ENCODE measurements around the gene ASCC3.

The ASCC3 gene

DNA sequence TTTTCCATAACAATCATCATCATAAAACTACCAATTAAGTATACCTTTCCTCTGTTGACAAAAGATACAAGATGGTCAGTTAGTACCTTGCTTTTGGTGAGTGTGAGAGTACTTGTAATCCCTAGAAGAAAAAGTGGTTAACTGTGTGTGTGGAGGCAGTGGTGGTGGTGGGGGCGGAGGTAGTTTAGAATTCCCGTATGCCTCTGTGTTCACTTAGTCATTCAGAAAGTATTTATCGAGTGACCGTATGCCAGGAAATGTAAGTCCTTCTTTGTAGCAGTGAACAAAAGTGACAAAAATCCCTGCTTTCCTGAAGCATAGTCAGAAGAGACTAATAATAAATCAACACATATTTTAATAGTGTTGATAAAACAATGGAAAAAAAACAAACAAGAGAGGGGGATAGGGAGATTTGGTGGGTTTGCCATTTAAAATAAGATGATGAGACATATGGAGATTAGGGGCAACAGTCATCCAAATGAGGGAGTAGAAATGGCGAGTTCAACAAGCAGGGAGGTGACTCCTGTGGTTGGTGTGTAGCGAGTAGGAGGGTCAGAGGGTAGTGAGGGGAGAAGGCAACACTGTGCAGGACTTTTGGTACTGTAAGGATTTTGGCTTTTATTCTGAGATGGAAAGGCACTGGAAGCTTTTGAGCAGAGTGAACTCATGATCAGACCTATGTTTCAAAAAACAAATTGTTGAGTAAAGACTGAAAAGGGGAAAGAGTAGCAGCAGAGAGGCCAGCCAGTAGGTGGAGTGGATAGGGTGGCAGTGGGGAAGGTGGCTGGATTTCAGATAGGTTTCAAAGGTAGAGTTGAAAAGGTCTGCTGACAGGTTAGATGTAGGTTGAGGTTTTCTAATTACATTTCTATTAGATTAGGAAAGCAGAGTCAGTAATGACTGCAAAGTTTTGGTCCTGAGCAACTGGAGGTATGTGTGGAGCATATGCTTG, 376.1 kb downstream of the ASCC3 start:
- DNase-seq (ENCODE audit: low spot score) (peak; percentile 50), FAIRE-seq (no peak)

DNA sequence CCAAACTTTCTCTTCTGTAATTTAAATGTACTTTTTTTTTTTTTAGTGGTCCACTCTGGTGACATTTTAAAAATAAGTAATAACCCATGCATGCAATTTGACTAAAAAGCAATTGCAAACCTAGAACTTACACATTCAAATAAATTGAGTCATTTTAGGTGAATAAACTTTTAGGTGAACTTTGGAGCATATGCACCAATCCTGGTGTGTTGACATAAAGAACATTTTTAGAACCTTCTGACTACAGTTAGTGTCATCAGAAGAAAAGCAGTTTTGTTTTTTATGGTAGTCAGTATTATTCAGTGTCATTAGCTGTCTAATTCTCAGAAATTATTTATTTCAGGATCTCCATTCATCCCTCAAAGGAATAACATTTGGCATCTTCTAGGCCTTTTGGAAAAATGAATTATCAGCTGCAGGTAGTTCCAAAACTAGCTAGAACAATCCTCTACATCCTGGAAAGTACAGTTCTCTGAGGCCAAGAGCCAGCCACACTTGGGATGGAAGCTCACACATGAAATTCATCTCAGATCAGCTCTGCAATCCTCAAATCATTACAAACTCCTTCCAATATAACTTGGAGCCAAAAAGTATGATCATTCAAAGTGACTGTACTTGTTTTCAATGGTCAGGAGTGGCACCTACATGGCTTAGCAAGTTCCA, 378.0 kb downstream of the ASCC3 start:
- DNase-seq (ENCODE audit: low spot score) (no peak), FAIRE-seq (no peak)

DNA sequence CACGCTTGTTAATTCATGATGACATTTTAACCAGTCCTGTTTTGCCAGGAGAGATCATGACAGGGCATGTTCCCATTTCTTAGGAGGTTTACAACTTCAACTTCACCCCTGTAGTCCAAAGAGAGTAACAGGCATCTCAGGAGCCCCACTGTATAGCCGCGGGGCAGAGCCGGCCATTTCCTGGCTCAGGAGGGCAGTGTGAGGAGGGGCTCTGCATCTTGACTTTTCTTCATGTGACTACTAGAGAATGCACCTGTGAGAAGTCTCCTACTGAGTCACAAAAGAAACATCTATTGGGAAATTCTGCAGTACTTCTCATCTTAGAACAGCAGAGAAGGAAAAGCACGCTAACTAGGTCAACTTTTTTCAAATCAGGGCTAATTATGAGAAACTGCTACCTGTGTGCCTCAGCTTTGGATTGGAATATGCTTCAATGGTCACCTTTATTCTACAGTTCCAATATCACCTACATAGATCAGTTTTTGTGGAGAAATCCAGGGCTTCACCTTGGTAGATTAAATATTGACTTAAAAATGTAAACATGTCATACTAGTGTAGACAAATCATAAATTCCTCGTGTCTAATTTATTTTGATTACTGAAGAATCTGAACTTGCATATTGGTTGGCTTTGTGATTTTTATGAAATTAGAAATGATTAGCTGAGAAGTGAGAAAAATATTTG, 387.8 kb downstream of the ASCC3 start:
- DNase-seq (ENCODE audit: low spot score) (no peak), FAIRE-seq (no peak)

DNA sequence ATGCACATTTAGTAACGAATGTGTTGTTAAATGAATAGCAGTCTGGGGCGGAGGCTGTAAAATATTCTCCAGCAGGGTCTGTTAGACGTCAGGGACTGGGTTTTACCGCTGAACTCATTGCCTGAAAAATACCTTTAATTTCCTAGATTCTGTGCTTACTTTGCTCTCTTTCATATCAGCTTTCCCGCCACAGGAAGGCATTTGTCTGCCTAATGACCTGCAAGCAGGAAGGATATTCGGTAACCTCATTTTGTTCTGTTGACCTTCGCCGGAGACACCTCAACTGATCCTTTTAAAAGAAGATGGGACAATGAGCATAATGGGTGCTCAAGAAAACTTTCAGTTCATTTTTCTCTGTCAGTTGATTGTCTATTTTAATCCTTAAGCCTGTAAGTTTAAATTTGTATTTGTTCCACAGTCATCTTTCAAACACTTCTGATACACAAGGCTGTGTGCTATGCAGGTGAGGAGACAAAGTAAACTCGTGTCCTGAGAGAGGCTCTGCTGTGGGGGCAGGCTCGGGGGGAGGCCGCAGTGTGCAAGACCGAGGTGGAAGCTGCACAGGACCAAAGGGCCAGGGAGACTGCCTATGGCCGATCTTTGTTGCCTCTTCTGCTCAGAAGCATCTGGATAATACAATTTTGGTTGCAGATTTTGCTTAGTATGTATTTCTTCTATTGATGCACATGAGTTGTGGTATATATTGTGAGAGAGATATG, 389.0 kb downstream of the ASCC3 start:
- FAIRE-seq (no peak), DNase-seq (ENCODE audit: low spot score) (no peak)

DNA sequence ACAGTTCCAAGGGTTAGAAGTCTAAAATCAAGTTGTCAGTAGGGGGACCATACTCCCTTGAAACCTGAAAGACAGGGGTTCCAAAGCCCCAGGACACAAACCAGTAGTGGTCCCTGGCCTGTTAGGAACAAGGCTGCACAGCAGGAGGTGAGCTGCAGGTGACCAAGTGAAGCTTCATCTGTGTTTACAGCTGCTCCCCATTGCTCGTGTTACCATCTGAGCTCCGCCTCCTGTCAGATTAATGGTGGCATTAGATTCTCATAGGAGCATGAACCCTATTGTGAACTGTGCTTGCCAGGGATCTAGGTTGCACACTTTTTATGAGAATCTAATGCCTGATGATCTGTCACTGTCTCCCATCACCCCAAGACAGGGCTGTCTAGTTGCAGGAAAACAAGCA, 391.1 kb downstream of the ASCC3 start:
- FAIRE-seq (no peak), DNase-seq (ENCODE audit: low spot score) (no peak)

DNA sequence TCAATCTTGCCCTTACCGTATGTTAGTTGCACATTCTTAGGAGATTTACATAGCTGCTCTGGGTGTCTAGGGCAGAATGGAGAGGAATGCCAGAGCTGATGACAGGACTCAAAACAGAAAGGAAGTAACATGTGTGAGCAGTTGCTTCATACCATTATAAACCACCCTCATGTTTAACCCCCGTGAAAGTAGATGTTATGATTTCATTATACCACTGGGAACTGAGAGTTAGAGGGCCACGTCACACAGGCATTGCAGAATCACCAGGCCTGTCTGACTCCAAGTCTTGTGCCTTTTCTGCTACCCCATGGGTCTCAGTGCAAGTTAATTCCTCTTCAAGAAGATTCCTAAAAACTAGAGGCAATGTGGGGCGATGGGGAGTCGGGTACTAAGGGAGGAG, 392.9 kb downstream of the ASCC3 start:
- no peak for FAIRE-seq
- DNase-seq (ENCODE audit: low spot score), result no peak

DNA sequence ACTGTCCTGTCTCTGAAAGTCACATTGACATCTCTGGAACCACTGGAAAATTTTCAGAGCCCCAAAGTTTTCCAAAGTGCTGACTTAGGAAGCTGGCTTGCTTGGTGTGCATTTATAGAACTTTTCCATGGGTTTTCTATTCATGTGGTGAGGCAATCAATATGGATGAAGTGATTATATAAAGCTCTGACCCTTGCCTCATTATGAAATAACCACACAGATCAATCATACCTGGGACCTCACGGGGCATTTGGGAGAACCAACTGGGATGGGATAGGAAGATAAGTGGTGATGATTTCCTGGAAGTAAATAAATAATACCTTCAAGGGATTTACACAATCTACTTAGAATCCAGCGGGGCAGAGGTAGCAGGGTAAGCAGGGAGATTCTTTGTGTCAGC, 393.5 kb downstream of the ASCC3 start:
- FAIRE-seq (no peak), DNase-seq (ENCODE audit: low spot score) (no peak)

DNA sequence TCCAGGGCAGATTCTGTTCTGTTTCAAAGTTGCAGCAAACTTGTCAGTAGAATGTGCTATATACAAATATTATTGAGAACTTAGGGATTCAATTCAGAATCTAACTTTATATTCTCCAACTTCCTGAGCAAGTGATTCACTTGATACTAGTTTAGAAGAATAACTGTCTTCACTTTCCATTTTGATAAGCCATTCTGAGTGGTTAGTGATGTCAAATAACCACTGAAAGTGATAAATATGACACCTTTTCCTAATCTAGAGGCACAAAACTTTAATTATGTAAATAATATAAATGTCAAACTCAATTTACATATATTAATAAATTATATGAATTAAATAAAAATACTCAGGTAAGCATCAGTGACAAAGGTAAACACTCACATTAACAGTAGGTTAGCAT, 395.9 kb downstream of the ASCC3 start:
- FAIRE-seq, result no peak
- DNase-seq (ENCODE audit: low spot score), result no peak

DNA sequence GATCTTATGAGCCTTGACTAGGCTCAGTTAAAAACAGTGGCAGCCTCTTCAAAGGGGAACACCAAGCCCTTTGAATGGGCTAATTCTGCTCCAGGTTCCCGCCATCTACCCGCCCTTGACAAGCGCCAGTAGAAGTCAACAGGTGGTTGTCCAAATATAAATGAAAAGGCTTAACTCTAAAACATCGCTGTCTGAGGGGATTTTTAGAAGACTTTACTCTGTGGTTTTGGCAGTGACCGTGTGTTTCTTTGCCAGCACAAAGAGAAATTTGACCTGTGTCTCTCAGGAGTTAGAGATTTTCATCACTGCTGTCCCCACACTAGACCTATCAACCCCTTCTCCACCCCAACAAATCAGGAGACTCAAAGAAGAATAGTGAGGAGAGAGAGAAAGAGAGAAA, 396.7 kb downstream of the ASCC3 start:
- FAIRE-seq (no peak), DNase-seq (ENCODE audit: low spot score) (no peak)

DNA sequence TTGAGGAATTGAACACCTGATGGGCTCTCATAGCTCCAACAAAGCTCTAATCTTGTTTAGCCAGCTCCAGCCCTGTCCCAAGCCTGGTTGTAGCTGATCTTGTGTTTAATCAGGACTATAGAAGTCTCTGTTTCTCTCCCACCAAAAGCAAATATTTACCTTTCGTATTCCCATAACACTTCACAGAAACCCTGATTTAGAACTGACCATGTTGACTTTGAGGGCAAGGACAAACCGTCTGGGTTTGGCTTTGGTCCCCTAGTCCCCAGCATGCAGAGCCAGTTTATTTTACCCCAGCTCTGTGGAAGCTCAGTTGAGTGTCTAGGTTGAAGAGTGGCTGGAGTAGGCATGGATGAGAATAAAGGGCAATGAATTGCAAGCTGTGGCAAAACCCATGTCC, 398.4 kb downstream of the ASCC3 start:
- no peak for FAIRE-seq
- no peak for DNase-seq (ENCODE audit: low spot score)

DNA sequence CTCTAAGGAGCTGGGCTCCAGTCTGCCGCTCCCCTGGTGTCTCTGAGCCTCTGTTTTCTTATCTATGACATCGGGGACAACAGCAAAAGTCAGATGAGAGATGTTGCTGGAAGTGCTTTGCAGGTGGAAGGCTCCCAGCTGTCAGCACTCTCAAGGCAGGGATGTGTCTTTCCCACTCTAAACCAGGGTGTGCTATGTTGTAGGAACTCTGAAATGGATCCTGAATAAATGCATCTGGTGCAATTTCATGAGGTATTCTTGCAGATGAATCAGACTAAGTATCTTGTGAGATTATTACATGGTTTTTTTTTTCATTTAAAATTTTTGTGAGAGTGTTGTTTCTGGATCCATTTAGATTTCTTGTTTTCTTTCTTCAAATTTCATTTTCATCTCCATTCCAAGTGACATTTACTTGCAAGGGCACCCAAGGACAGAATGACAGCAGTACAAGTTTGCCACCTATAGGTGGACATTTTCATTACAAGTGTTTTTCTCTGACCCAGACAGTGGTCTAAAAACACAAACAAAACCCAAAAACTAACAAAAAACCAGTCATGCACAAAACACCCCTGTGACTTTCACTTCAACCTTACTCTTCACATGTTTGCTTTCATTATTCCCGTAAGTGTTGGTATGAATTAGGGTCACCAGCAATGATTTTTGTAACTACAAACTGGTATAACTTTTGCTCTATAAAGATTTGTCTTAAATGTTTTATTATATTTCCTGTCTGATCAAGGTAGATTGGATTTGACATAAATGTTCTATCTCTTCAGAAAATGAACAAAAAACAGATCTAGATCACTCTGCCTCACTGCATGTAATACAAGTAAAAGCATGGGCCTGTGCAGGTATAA, 401.7 kb downstream of the ASCC3 start:
- FAIRE-seq (no peak), DNase-seq (ENCODE audit: low spot score) (peak; percentile 17)

DNA sequence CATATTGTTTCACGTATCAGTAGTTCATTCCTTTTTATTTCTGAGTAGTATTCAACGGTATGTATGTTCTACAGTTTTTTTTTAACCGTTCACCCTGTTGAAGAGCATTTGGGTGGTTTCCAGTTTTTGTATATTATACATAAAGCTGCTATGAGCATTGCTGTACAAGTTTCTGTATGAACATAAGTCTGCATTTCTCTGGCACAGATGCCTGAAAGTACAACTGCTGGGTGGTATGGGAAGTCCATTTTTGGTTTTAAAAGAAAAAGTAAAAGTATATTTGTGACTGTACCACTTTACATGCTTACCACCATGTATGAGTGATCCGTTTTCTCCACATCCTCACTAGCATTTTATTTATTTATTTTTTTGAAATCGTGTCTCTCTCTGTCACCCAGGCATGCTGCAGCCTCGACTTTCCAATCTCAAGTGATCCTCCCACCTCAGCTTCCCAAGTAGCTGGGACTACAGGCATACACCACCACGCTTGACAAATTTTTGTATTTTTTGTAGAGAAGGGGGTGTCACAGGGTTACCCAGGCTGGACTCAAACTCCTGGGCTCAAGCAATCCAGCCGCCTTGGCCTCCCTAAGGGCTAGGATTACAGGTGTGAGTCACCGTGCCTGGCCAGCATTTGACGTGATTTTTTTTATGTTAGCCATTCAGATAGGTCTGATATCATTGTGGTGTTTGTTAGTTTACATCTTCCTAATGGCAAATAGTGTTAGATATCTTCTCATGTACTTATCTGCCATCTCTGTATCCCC, 405.4 kb downstream of the ASCC3 start:
- DNase-seq (ENCODE audit: low spot score) (no peak), FAIRE-seq (no peak)

DNA sequence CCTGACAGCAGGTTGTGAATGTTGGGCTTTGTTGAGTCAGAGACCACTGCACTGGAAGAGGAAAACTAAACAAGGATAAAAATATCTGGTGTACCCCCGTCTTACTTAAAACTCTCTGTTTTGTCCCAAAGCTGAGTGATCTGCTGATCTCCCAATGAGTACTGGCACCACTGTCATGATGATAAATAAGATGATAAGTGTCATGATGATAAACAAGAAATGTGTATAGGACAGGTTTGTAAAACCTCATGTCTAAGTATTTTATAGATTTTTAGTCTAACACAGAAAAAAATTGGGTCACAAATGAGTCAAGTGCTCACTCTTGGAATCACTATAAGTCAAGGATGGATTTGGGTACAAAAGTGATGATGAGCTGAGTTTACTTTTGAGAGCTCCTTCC, 407.9 kb downstream of the ASCC3 start:
- FAIRE-seq (no peak), DNase-seq (ENCODE audit: low spot score) (no peak)

DNA sequence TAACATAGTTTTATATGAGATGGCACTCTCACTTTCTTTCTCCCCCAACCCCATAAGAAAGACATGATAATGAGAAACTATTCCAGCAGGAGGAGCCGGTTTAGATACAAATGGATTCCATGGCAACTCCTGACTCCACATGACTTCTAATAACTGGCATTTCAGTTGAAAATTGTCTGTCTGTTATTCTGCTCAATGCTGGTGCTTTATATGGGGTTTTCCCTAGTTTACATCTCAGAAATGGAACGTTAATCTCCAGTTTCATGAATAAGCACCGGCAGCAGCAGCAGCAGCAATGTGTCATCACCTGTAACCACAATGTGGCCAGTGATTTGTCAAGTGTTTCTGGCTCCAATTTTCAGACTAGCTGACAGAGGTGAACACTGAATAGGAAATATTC, 408.5 kb downstream of the ASCC3 start:
- peak; percentile 46 for DNase-seq (ENCODE audit: low spot score)
- FAIRE-seq, result no peak

DNA sequence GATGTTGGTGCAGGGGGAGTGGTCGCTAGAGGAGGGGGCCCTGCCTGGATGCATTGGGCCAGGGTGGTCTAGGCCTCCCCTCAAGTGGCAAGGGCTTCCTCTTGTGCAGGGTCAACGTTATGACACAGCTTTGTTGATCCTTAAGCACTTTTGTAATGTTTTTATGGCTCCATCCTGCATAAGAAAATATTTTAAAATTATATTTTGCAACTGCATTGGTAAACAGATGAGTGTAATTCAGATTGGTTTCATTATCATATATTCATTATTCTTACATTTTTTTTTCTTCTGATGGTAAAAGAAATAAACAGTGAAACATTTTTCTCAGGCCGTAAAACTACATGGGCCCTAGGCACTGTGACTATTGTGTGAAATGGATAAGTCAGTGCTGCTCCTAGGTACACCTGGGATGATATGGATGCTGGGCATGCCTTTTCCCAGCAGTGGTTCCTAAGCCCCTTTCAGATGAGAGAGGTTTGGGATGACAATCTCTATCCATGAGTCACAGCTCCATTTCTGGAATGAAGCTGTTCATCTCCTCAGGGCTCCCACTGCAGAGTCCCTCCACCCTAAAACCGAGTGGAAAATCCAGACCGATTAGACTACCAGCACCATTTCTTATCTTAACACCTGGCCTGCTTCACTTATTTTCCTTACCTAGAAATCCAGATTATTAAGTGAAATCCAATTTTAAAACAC, 410.6 kb downstream of the ASCC3 start:
- DNase-seq (ENCODE audit: low spot score), result peak; percentile 6

DNA sequence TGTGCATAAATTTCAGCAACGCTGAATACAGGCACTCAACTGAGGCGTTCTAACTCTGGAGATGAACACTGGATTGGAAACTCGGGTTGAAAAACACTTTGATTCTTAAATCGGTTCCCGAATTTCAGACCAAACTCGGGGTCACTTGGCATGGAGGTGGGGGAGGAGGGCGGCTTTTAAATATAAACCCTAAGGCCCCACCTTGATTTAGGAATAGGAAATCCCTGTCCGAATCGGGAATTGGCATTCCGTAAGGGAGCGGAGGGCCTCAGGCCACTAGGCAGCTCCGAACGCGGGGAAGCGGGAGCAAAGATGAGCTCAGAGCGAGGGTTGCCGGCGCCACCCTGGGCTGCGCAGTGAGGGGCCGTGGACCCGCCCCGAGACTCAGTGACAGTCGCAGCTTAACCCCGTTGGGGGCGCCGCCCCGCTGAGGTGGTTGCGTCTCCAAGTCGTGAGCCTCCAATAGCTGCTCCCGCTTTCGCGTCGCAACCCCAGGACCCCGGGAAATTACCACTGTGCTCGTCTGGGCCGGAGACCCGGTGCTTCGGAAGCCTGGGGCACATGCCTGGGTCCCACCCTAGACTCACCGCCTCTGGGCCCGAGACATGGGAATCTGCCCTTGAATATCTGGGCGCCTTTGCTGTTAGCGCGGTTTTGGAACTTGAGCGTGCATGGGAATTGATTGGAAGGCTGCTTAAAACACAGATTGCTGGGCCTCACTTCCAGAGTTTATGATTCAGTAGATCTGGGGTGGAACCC, 411.8 kb downstream of the ASCC3 start:
- DNase-seq (ENCODE audit: low spot score) (no peak), FAIRE-seq (no peak)

More for the DNA sequence above, 410.6 kb downstream of the ASCC3 start:
- FAIRE-seq, result no peak

DNA sequence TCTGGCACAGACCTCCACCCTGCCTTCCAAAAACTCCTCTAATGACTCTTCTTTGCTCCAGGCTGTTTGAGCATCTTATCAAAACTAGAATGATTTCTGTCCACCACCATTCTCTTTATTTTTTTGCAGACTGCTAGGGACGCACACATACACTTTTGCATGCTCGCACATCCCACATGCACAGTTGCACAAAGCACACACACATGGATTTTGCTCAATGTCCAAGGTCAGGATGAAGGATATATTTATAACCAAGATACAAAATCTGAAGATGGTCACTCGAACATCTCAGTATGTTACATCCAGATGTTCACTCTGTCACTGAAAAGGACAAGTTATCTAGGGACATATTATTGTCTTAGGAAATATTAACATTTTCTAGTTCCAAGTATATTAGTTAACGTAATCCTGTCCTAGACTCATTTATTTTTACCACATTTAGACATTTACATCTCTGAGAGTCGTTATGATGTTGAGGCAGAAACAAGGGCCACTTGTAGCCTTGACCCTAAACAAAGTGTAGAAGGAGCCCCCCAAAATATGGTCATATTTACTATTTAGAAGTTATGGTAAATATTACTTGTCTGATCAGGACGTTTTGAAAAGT, 413.0 kb downstream of the ASCC3 start:
- FAIRE-seq (no peak), DNase-seq (ENCODE audit: low spot score) (no peak)
